Upper lobe of left lung (tissue), 4 donors: ENCODE results near the gene PEX5L.

Experiments used
- CTCF ChIP-seq, 6 experiments: fragments of 450-650 bp in 4 of 6; fragments of 200-600 bp in 2 of 6; sonication (generic) in 2 of 6; IDR thresholded peaks; one replicate each; pipeline ENCODE4 v1.5.1; 2016 to 2019; ENCODE audit warnings: antibody characterized with exemption in 6 of 6
- POLR2A ChIP-seq, 4 donors: fragments of 450-650 bp; IDR thresholded peaks; one replicate each; pipeline ENCODE4 v1.5.1; 2016 to 2017; ENCODE audit warnings: antibody characterized with exemption in 4 of 4, mild to moderate bottlenecking in 2 of 4

GRCh38 chr3:179958759-179959158, 78.0 kb downstream of the PEX5L start:
- TF ChIP-seq CTCF (IDR thresholded peaks at IDR 0.05) (no peak), POLR2A (IDR thresholded peaks at IDR 0.05) (no peak)
